HG02571 (cell line): Measurements from ENCODE around the gene SORCS2.
"Not testable (repeated sequence)": the region's sequence is repeated elsewhere in the genome, so short reads cannot be mapped to it uniquely, and the experiment has no call there.

Source experiments
- ATAC-seq: cut with Tn5 transposase; IDR thresholded peaks from one replicate; pipeline ENCODE4 v1.9.1; 2021; ENCODE audit warnings: mild to moderate bottlenecking, moderate library complexity; ENCODE audit not compliant: unreplicated experiment

Gene SORCS2

GRCh38 chr4:7433376-7434140 lies 241.2 kb downstream of the SORCS2 start:
- no peak for ATAC-seq

DNA sequence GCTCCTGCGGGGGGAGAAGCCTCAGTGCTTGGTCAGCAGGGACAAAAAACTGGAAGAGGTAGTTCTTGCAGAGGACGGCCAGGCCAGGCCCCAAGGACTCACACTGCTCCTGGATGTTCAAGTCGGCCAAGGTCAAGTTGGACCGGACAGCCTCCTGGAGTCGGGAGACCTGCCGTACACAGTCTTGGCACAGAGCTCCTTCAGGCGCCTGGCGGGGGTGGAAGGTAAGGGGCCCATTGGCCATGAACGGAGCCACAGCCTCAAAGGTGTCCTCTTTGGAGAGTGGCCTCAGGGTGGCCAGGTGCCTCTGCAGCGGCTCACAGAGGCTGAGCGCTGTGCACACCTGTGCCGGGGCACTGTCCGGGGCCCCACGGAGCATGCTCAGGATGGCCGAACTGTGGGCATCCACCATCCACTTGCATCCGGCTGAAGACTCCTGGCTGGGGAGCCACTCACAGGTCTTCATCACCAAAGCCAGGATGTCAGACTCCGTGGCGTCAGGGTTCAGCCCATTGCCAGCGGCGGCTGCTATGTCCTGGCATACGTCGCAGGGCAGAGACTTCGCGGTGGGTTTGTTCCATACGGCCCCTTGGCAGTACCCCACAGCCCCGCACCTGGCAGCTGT lies 241.9 kb downstream of the SORCS2 start:
- no peak for ATAC-seq

GRCh38 chr4:7434766-7435150 lies 242.4 kb downstream of the SORCS2 start, which contains the start of gene PSAPL1:
Gene PSAPL1 (minus strand): TSS chr4:7434930. CDS start chr4:7434879, 51 bp downstream.
- no peak for ATAC-seq

DNA sequence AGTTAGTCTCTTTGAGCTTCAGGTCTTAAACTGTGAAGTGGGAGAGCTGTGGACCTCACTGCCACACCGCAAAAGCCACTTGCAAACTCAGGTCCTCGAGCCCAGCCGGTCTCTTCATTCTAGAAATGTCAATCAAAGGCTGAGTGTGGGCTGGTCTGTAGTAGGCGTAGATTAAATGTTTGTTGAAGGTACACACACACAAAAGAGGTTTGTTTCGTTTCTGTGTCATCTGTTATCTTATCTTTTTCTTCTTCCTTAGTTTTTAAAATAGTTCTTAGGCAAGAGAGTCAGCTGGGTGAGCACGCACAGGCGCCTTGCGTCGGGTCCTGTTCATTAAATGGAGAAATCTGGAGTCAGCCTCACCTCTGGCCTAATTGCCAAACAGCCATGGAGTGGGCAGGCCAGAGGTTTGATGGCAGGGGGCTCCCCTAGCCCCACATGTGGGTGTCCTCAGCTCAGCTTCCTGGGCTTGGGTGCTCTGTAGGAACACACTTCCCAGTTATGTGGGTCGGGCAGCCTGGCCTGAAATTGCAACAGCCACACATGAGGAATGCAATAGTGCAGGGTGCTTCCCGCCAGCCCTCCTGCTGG lies 243.2 kb downstream of the SORCS2 start:
- ATAC-seq = no peak

DNA sequence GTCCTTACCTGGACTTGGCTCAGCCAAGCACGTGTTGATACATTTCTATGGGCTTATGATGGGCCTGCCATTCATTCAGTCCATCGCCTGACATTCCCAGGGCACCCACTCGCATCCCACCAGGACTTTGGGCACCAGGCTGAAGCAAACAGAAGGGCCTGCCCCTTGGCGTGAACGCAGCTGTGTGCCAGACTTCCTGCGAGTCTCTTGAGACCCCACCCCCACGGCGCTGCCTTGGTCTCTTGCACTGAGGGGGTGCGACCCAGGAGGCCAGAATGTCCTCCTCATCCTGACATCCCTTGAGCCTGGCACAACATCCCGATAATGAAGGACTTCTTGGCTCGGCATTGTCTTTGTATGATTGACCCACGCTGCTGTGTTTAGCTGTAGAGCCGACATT lies 243.9 kb downstream of the SORCS2 start:
- ATAC-seq = no peak

DNA sequence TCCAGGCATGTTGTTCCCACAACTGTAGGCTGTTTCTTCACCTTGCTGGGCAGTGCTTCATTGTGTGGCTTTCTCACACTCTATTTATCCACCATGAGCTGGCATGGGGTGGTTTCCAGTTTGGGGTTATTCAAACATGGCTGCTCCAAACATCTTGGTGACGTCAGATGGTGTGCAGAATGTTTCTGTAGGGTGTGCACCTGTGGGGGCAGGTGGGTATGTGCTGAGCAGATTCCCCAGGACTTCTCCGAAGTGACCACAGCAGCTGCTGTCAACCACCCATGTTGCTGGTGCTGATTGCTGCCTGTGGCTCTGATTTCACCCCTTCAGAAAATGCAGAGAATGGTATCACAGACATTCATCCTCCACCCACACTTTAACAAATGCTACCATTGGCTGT lies 247.4 kb downstream of the SORCS2 start:
- ATAC-seq = no peak

GRCh38 chr4:7441201-7441600 lies 248.9 kb downstream of the SORCS2 start:
- ATAC-seq = no peak

GRCh38 chr4:7442574-7443162 lies 250.3 kb downstream of the SORCS2 start:
- no peak for ATAC-seq

- ATAC-seq = no peak
Measured at GRCh38 chr4:7444314-7444713, 252.0 kb downstream of the SORCS2 start.

DNA sequence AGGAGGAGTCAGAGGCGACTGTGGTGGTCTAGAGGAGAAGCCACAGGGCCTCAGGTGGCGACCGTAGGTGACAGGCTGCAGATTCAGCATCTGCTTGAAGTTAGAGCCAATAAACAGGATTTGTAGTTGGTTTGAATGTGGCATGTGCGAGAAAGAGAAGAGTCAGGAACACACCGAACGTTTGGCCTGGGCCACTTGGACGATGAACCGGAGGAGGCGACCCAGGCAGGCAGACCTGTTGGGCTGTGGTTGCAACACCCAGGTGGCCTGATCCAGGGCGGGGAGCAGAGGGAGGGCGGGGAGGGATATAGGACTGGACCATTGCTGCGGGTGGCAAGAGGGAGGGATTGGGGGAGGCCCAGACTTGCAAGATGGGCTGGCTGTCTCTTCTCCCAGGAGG lies 252.4 kb downstream of the SORCS2 start:
- ATAC-seq = no peak

DNA sequence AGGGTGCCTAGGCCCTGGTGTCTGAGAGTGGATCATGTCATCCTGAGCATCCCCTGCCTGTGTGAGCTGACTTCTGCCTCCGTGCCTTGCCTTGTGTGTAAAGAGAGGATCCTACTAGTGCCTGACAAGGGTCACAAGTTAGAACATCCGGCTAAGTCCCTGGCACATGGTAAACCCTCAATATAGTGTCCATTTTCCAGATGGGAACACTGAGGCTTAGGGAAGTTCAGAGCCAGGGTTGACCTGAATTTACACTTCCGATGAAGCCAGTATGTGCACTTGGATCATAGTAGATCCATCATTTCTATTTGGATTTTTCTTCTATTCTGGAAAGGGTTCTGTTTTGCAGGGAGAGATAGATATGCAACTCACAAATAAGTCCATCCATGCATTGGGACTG lies 254.9 kb downstream of the SORCS2 start:
- ATAC-seq = no peak

- ATAC-seq = no peak
Measured at GRCh38 chr4:7448036-7448435, 255.7 kb downstream of the SORCS2 start.

GRCh38 chr4:7450775-7451433 lies 258.6 kb downstream of the SORCS2 start:
- no peak for ATAC-seq

DNA sequence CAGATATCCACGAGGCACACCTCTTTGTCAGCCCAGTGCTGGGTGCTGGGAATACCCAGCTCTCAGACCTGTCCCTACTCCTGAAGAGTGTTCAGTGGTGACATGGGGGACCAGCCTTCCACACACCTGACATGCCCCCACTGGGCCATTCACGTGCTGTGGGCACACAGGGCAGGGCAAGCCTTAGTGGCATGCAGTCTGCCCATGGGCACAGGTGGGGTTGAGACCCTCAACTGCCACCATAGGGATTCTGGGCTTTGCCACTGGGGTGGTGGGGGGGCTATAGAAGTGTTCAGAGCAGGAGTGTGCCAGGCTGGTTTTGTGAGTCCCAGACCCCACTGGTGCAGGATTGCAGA lies 259.1 kb downstream of the SORCS2 start:
- ATAC-seq = no peak

DNA sequence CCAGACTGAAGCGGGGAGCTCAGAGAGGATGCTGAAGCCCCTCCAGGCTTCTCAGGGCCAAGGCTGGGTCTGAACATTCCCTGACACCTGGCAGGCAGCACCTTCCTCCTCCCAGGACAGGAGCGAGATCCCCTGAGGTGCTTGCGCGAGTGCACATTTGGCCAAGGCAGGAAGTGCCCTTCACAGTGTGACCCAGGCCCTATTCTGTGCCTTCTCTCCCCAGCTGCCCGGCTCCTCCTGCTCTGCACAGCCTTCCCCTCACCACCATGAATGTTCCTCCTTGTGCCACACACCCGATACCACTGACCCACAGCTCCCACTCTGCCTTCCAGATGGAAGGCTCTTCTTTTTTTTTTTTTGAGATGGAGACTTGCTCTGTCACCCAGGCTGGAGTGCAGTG lies 259.5 kb downstream of the SORCS2 start:
- ATAC-seq = no peak

DNA sequence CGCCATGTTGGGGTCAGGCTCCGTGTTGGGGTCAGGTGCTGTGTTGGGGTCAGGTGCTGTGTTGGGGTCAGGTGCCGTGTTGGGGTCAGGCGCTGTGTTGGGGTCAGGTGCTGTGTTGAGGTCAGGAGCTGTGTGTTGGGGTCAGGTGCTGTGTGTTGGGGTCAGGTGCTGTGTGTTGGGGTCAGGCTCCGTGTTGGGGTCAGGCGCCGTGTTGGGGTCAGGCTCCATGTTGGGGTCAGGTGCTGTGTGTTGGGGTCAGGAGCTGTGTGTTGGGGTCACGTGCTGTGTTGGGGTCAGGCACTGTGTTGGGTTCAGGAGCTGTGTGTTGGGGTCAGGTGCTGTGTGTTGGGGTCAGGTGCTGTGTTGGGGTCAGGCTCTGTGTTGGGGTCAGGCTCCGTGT lies 260.5 kb downstream of the SORCS2 start:
- not testable (repeated sequence) for ATAC-seq

- no peak for ATAC-seq
Measured at GRCh38 chr4:7457201-7458065, 265.1 kb downstream of the SORCS2 start.

DNA sequence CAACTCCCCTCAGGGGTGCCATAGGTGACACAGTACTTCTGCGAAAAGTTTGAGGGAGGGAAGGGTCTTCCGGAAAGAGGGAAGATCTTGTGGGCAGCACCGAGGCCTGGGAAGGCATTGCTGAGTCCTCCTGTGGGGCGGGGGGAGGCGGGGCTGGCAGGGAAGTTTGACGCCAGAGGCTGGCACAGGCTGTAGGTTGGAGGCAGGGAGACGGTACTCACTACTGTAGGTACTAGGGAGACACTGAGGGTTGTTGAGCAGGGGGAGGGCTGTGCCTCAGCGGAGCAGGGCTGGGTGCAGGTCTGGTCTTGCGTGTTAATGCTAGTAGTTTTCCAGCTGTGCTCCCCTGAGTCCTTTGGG lies 265.7 kb downstream of the SORCS2 start:
- no peak for ATAC-seq

GRCh38 chr4:7458477-7458876 lies 266.1 kb downstream of the SORCS2 start:
- no peak for ATAC-seq

- ATAC-seq = no peak
Measured at GRCh38 chr4:7459471-7459870, 267.1 kb downstream of the SORCS2 start.

- ATAC-seq = no peak
Measured at GRCh38 chr4:7460566-7460965, 268.2 kb downstream of the SORCS2 start.
